HG03571 (cell line): Measurements from ENCODE around the gene MAST2.
"Not testable (repeated sequence)": the region's sequence is repeated elsewhere in the genome, so short reads cannot be mapped to it uniquely, and the experiment has no call there.

Experiments used
- ATAC-seq: cut with Tn5 transposase; IDR thresholded peaks from one replicate; pipeline ENCODE4 v1.9.1; 2021; ENCODE audit not compliant: unreplicated experiment

The MAST2 gene

GRCh38 chr1:46057215-46057614 is 253.8 kb downstream of the MAST2 start:
- not testable (repeated sequence) for ATAC-seq

GRCh38 chr1:46057781-46058180 is 254.4 kb downstream of the MAST2 start:
- no peak for ATAC-seq

- no peak for ATAC-seq
These were observed 255.5 kb downstream of the MAST2 start for GRCh38 chr1:46058936-46059335.

- ATAC-seq, result no peak
These were observed 257.7 kb downstream of the MAST2 start for GRCh38 chr1:46061146-46061545.

GRCh38 chr1:46062651-46063319 is 259.4 kb downstream of the MAST2 start:
- peak; percentile 30 for ATAC-seq

- ATAC-seq, result no peak
These were observed 261.3 kb downstream of the MAST2 start for GRCh38 chr1:46064708-46065107.

- ATAC-seq, result no peak
These were observed 262.0 kb downstream of the MAST2 start for GRCh38 chr1:46065405-46065804.

- no peak for ATAC-seq
These were observed 264.2 kb downstream of the MAST2 start for GRCh38 chr1:46067652-46068051.

GRCh38 chr1:46068525-46068924 is 265.1 kb downstream of the MAST2 start:
- ATAC-seq, result no peak

- ATAC-seq, result no peak
These were observed 266.9 kb downstream of the MAST2 start for GRCh38 chr1:46070164-46070814.

- ATAC-seq, result no peak
These were observed 269.6 kb downstream of the MAST2 start for GRCh38 chr1:46072975-46073374.

- ATAC-seq, result no peak
These were observed 272.9 kb downstream of the MAST2 start for GRCh38 chr1:46076343-46076742.

- no peak for ATAC-seq
These were observed 274.2 kb downstream of the MAST2 start for GRCh38 chr1:46077644-46078043.

GRCh38 chr1:46080257-46080656 is 276.8 kb downstream of the MAST2 start:
- ATAC-seq, result no peak

GRCh38 chr1:46081206-46081605 is 277.8 kb downstream of the MAST2 start:
- ATAC-seq, result no peak

GRCh38 chr1:46081619-46082018 is 278.2 kb downstream of the MAST2 start:
- ATAC-seq, result no peak

GRCh38 chr1:46083579-46083978 is 280.2 kb downstream of the MAST2 start:
- ATAC-seq, result no peak

- ATAC-seq, result no peak
These were observed 281.4 kb downstream of the MAST2 start for GRCh38 chr1:46084553-46085451.
